Coronary artery (tissue), 2 donors: ENCODE data around the gene ATP5MC2.
A peak's percentile ranks its signal among the peaks of the same experiment; 100 is the strongest.

Experiments used
- DNase-seq: peaks from one replicate; pipeline ENCODE4 v3.0.0-alpha.2; 2017; ENCODE audit warnings: low spot score
- H3K27ac ChIP-seq, 2 donors: fragments of 200-600 bp; sonication (generic); one replicate each; pipeline ENCODE4 v1.5.1; 2016 to 2019
- H3K4me3 ChIP-seq: fragments of 200-600 bp; sonication (generic); 2 replicates; pipeline ENCODE4 v1.5.1; 2016; ENCODE audit warnings: mild to moderate bottlenecking, moderate library complexity
- CTCF ChIP-seq: fragments of 200-600 bp; sonication (generic); IDR thresholded peaks from one replicate; pipeline ENCODE4 v1.5.1; 2019; ENCODE audit warnings: antibody characterized with exemption

The ATP5MC2 gene

GRCh38 chr12:53664191-53664590 lies 11.7 kb downstream of the ATP5MC2 start:
- Histone ChIP-seq H3K4me3 (no peak overlapping the region), H3K27ac (no peak overlapping the region)
- TF ChIP-seq CTCF = no peak
- DNase-seq = no peak

- no peak for TF ChIP-seq CTCF
- H3K4me3 ChIP-seq = peak overlapping the region; percentile 36
- DNase-seq = no peak
- H3K27ac ChIP-seq = peak overlapping the region; percentile 79 to 86
These were observed 15.8 kb downstream of the ATP5MC2 start for GRCh38 chr12:53660041-53660440.

GRCh38 chr12:53659571-53659981 lies 16.3 kb downstream of the ATP5MC2 start:
- peak overlapping the region; percentile 79 to 86 for H3K27ac ChIP-seq
- H3K4me3 ChIP-seq = peak overlapping the region; percentile 36
- TF ChIP-seq CTCF = no peak
- no peak for DNase-seq

GRCh38 chr12:53659011-53659551 lies 16.8 kb downstream of the ATP5MC2 start:
- Histone ChIP-seq H3K27ac (peak overlapping the region; percentile 79 to 86), H3K4me3 (peak overlapping the region; percentile 36)
- no peak for TF ChIP-seq CTCF
- DNase-seq = peak; percentile 81

- Histone ChIP-seq H3K4me3 (no peak overlapping the region), H3K27ac (peak overlapping the region in 1 of 2 donors; percentile 41)
- TF ChIP-seq CTCF = no peak
- DNase-seq = no peak
These were observed 18.8 kb downstream of the ATP5MC2 start for GRCh38 chr12:53657041-53657440.

- no peak for DNase-seq
- no peak for TF ChIP-seq CTCF
- no peak overlapping the region for H3K27ac ChIP-seq
These were observed 22.3 kb downstream of the ATP5MC2 start for GRCh38 chr12:53653595-53653994.

GRCh38 chr12:53652366-53652765 lies 23.5 kb downstream of the ATP5MC2 start:
- no peak for DNase-seq
- Histone ChIP-seq H3K4me3 (no peak overlapping the region), H3K27ac (no peak overlapping the region)
- TF ChIP-seq CTCF = no peak

More at GRCh38 chr12:53653595-53653994, 22.3 kb downstream of the ATP5MC2 start:
- no peak overlapping the region for H3K4me3 ChIP-seq
